GM19035 (cell line): ENCODE data around the gene DDX6.
"Not testable (repeated sequence)": the region's sequence is repeated elsewhere in the genome, so short reads cannot be mapped to it uniquely, and the experiment has no call there.

Experiments used
- ATAC-seq: cut with Tn5 transposase; IDR thresholded peaks from one replicate; pipeline ENCODE4 v1.9.1; 2021; ENCODE audit not compliant: unreplicated experiment

The DDX6 gene

DNA sequence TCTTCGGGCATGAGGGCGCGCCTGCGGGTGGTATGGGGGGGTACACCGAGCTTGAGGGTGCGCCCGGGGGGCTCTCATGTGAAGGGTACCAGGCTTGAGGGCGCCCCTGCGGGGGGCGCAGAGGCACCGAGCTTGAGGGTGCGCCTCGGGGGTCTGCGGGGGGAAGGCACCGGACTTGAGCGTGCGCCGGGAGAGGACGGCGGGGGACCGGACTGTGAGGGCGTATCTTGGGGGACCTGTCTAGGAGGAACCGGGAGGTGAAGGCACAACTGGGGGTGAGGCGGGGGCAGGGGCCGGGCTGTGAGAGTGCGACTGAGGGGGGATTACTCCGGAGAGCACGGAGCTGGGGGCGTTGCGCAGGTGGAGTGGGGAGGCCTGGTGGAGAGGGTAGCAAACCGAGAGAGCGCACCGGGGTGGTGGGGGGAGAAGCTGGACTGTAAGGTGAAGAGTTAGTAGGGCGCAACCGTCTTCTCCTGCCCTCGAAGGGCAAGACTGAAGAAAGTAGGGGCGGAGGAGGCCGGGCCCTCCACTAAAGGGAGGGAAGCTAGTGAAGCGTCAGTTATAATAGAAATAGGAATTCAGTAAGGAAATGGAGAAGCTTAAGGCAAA, 1.1 kb upstream of the DDX6 start:
- ATAC-seq, result no peak

DNA sequence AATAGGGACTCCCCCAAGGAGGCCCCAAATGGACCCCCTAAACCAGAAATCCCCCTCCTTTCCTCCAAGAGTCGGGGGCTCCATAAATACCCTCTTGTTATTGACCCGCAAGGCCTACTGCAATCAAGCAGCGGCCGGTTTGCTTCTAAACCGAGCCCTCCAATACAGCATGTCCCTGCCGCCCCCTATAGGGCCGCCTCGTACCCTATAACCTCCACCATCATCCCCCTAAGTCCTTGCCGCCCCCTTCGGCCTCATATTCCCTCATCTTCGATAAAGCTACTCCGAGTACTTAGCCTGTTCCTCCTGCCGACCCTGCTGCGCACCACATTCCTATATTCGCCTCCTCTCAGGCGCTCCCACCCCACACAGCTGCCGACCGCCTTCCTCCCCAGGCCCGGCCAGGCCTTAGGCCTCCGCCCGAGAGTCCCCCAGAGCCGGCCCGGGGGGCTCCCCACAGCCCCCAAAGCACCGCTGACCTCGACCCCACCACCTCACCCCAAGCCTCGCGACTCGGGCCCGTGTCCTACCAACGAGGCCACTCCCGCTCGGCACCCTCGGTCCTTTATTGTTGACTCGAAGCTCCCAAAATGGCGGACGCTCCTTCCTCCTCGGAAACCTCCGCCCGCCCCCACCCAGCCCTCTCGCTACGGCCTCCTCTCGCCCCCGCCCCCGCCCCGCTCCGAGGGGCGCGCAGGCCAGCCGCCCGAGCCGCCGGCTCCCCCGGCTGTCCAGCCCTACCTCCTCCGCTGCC, 430 bp downstream of the DDX6 start:
- peak; percentile 28 for ATAC-seq

DNA sequence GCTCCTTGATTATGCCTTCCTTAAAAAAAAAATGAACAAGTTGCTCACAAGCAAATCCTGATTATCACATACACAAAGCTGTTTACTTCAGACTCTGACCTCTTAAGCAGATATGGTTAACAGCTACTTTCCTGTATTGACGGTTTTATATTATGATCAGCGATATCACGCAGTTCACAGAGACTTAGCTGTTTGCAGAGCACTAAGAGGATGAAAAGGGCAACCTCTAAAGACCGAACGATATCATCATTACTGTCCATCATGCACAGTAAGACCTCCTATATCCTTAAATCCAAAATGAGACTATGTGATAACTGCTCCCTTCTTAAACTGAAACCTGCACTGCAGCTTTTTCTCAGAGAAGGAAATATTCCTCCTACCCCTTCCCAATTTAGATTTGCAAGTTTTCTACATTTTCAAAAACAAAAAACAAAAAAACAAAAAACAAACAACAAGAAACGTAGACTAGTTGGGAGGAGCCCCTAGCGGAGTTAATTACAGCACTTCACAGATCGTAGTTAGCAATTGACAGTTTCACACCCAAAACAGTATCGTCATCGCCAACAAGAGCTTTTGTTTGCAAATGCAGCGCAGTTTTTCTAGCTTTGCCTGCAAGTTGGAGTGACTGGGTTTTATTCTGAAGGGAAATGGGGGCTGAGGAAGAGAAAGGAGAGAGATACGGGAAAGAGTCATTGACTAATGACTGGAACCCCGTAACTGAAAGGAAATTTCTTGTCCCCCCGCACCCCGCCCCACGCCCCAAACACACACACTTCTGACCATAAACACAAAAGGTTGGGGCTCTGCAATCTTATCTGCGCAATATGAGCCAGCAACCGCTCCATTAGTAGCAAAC, 1.2 kb downstream of the DDX6 start:
- ATAC-seq, result no peak

DNA sequence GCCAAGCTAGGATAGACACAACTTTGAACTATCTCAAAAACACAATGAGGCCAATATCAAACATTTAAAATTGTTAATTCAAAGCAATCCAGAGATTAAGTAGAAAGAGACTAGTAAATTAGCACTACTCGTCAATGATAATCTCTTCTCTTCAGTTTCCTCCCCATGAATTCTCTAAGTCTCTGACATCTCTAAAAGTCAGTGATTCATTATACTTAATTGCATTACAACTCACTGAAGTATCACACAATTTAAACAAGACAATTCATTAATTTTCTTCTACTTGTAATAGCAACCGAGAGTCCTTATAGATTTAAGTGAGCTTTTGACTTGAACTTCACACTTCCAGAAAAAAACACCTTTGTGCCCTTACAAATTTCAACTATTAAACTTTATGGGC, 4.3 kb downstream of the DDX6 start:
- ATAC-seq, result no peak

DNA sequence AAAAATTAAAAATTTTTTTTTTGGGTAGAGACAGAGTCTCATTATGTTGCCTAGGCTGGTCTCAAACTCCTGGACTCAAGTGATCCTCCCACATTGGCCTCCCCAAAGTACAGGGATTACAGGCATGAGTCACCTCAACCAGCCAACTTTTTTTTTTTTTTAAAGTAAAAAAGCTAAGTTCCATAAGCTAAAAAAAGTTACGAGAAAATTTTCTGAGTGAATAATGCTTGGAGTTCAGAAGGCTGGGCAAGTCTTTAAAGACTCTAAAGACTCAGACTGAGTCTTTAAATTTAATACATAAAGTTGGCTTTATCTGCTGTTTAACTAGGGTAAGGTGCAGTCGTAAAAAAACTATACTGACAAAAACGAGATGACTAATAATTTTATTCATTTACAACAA, 5.6 kb downstream of the DDX6 start:
- no peak for ATAC-seq

DNA sequence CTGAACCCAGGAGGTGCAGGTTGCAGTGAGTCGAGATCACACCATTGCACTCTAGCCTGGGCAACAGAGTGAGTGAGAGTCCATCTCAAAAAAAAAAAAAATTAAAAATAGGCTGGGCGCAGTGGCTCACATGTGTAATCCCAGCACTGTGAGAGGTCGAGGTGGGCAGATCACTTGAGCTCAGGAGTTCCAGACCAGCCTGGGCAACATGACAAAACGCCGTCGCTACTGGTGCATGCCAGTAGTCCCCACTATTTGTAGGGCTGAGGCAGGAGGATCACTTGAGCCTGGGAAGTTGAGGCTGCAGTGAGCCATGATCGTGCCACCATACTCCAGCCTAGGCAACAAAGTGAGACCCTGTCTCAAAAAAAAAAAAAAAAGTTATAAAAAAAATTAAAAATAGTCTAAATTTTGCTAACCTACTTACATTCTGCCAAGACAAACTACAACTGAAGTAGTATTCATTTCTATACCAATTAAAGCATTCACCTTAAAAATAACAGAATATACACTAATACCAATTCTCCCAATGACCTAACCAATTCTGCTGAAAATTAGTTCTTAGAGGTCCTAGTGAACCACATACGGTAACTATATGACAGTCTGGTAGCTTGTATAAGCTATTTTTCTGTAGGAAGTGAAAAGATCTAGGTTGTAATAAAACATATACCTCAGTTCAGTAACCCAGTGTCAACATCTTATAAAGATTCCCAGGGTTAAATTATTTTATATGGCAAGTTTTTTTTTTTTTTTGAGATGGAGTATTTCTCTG, 7.1 kb downstream of the DDX6 start:
- ATAC-seq, result no peak

DNA sequence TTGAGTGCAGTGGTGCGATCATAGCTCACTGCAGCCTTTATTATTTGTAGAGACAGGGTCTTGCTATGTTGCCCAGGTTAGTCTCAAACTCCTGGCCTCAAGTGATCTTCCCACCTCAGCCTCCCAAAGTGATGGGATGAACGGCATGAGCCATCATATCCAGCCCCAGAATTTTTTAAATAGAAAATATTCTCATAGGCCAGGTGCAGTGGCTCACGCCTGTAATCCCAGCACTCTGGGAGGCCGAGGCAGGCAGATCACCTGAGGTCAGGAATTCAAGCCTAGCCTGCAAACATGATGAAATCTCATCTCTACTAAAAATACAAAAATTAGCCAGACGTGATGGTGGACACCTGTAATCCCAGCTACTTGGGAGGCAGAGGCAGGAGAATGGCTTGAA, 7.6 kb downstream of the DDX6 start:
- ATAC-seq, result not testable (repeated sequence)

DNA sequence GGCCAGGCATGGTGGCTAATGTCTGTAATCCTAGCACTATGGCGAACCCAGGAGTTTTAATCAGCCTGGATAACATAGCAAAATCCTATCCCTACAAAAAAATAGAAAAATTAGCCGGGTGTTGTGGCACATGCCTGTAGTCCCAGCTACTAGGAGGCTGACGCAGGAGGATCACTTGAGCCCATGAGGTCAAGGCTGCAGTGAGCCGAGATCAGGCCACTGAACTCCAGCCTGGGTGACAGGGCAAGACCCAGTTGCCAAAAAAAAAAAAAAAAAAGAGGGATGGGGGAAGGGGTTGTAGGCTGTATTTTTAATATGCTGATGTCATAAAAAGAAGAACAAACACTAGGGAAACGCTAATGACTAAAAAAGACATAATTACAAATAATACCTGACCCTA, 12.1 kb downstream of the DDX6 start:
- ATAC-seq, result no peak

DNA sequence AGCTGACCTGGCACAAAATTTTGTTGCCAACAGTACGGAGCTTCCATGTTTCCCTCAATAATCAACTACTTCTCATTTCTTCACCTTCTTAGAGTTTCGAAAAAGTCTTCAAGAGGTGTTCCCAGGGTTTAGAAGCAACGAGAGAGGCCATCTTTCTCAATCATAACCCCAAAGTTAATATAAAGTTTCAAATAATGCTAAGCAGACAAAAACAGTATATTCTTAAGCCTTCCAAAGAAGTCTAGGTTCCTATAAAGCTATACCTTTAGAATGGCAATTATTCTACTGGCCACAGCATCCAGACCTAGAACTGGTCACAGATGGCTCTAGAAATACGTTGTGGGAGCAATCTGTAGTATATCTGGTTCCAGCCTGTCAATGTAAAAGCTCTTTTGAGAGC, 16.9 kb downstream of the DDX6 start:
- no peak for ATAC-seq

GRCh38 chr11:118771547-118772288, 19.2 kb downstream of the DDX6 start:
- ATAC-seq, result no peak

- no peak for ATAC-seq
These were observed 22.3 kb downstream of the DDX6 start for GRCh38 chr11:118768690-118769089.

DNA sequence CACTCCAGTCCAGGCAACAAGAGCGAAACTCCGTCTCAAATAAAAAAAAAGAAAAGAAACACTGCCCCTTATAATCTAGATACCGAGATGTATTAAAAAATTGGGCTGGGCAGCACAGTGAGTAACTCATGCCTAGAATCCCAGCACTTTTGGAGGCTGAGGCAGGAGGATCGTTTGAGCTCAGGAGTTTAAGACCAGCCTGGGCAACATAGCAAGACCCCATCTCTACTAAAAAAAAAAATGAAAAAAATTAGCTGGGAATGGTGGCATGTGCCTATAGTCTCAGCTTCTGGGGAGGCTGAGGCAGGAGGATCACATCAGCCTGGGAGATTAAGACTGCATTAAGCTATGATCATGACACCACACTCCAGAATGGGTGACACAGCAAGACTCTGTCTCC, 24.9 kb downstream of the DDX6 start:
- no peak for ATAC-seq

DNA sequence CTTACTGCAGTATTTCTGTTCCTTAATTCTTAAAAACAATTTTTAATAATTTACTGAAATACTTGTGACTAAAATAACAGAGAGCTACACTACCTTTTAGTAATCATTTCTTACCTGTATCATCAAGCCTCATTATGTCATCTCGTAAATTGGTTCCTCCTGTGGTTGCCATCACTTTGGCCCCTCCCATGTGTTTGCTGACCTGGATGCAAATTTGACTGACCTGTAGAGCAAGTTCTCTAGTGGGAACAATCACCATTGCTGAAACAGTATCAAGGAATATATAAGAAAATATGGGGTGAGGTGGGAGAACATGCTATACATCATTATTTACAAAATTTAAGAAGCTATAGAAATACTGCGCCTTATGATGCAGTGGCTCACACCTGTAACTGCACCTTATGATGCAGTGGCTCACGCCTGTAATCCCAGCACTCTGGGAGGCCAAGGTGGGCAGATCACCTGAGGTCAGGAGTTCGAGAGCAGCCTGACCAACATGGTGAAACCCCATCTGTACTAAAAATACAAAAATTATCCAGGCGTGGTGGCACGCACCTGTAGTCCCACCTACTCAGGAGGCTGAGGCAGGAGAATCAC, 25.8 kb downstream of the DDX6 start:
- ATAC-seq, result not testable (repeated sequence)

GRCh38 chr11:118763041-118763440, 27.9 kb downstream of the DDX6 start:
- no peak for ATAC-seq

DNA sequence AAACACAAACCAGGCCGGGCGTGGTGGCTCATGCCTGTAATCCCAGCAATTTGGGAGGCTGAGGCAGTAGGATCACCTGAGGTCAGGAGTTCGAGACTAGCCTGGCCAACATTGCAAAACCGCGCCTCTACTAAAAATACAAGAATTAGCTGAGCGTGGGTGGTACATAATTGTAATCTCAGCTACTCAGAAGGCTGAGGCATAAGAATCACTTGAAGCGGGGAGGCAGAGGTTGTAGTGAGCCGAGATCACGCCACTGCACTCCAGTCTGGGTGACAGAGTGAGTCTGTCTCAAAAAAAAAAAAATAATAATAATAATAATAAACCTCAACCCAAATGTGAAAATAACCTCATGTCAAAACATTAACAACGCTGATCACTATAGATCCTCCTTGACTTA, 29.0 kb downstream of the DDX6 start:
- not testable (repeated sequence) for ATAC-seq

- no peak for ATAC-seq
These were observed 33.0 kb downstream of the DDX6 start for GRCh38 chr11:118757876-118758399.

- no peak for ATAC-seq
These were observed 38.3 kb downstream of the DDX6 start for GRCh38 chr11:118752654-118753053.

DNA sequence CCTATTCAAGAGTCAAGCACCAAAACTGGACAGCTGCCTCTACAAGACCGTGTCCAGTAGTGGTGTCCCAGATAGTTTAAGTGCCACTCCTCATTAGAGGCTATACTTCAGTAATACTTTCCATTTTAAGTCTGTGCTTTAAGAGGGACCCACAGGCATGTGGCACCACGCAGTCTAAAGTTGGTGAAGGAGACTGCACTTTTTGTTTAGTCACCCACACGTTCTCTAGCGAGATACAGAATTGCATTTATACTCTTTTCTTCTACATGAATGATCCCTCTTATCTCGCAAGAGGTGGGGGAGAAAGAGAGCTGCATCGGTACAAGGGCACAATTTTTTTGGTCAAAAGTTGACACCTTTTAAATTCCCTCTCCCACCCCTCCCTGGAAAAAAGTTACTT, 41.5 kb downstream of the DDX6 start:
- ATAC-seq, result no peak

- no peak for ATAC-seq
These were observed 42.9 kb downstream of the DDX6 start for GRCh38 chr11:118748056-118748455.
